Measurements from ENCODE around the gene HBEGF.
A peak's percentile ranks its signal among the peaks of the same experiment; 100 is the strongest.

HBEGF gene

DNA sequence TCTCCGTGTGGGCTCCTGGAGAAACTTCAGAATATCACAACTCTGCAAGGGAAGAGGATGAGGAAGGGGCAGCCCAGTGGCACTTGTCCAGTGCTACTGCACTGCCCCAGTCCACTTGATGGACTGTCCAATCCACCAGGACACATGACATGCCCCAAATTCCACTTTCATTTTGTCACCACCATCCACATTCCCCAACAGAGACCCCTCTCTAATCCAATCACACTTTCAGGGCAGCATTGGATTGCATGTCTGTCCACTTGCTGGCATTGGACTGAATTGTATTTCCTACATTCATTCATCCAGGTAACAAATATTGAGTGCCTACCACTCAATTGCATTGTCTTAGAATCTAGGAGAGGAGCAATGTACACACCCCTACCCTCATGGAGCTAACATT, 14.8 kb downstream of the HBEGF start:
- H3K27me3 ChIP-seq (ENCODE audit: control insufficient read depth, insufficient read depth, low read length): no peaks in the 10 kb centered on the region
- H3K36me3 ChIP-seq (ENCODE audit: control insufficient read depth, insufficient read depth, low read length): no peaks in the 10 kb centered on the region
- no peak overlapping the region for H3K27ac ChIP-seq (ENCODE audit: low read depth, low read length)
- H3K9me3 ChIP-seq (ENCODE audit: control insufficient read depth, insufficient read depth, low read depth, low read length): no peaks in the 10 kb centered on the region
- H3K4me3 ChIP-seq (ENCODE audit: low read depth, low read length): no peak overlapping the region
- H3K4me1 ChIP-seq (ENCODE audit: control insufficient read depth, insufficient read depth, low read length): peaks cover 9% of the 10 kb centered on the region; the same call in 1 of the 2 replicates
- no peak overlapping the region for H3K9ac ChIP-seq (ENCODE audit: low read length)

GRCh38 chr5:140329739-140330481, 16.5 kb downstream of the HBEGF start:
- Histone ChIP-seq H3K36me3 (ENCODE audit: control insufficient read depth, insufficient read depth, low read length) (no peaks in the 10 kb centered on the region), H3K4me1 (ENCODE audit: control insufficient read depth, insufficient read depth, low read length) (peaks cover 9% of the 10 kb centered on the region; the same call in 1 of the 2 replicates), H3K4me3 (ENCODE audit: low read depth, low read length) (no peak overlapping the region), H3K9ac (ENCODE audit: low read length) (no peak overlapping the region), H3K27ac (ENCODE audit: low read depth, low read length) (no peak overlapping the region), H3K9me3 (ENCODE audit: control insufficient read depth, insufficient read depth, low read depth, low read length) (no peaks in the 10 kb centered on the region), H3K27me3 (ENCODE audit: control insufficient read depth, insufficient read depth, low read length) (no peaks in the 10 kb centered on the region)

- no peak overlapping the region for H3K27ac ChIP-seq (ENCODE audit: low read depth, low read length)
- H3K4me1 ChIP-seq (ENCODE audit: control insufficient read depth, insufficient read depth, low read length): peaks cover 20% of the 10 kb centered on the region; the same call in 1 of the 2 replicates
- no peaks in the 10 kb centered on the region for H3K9me3 ChIP-seq (ENCODE audit: control insufficient read depth, insufficient read depth, low read depth, low read length)
- no peak overlapping the region for H3K9ac ChIP-seq (ENCODE audit: low read length)
- H3K27me3 ChIP-seq (ENCODE audit: control insufficient read depth, insufficient read depth, low read length): no peaks in the 10 kb centered on the region
- H3K4me3 ChIP-seq (ENCODE audit: low read depth, low read length): no peak overlapping the region
- no peaks in the 10 kb centered on the region for H3K36me3 ChIP-seq (ENCODE audit: control insufficient read depth, insufficient read depth, low read length)
Measured at GRCh38 chr5:140328036-140328764, 18.2 kb downstream of the HBEGF start.

GRCh38 chr5:140327589-140327988, 18.8 kb downstream of the HBEGF start:
- Histone ChIP-seq H3K27ac (ENCODE audit: low read depth, low read length) (no peak overlapping the region), H3K4me1 (ENCODE audit: control insufficient read depth, insufficient read depth, low read length) (peaks cover 24% of the 10 kb centered on the region; the same call in 1 of the 2 replicates), H3K9ac (ENCODE audit: low read length) (no peak overlapping the region), H3K4me3 (ENCODE audit: low read depth, low read length) (no peak overlapping the region), H3K27me3 (ENCODE audit: control insufficient read depth, insufficient read depth, low read length) (no peaks in the 10 kb centered on the region), H3K9me3 (ENCODE audit: control insufficient read depth, insufficient read depth, low read depth, low read length) (no peaks in the 10 kb centered on the region), H3K36me3 (ENCODE audit: control insufficient read depth, insufficient read depth, low read length) (no peaks in the 10 kb centered on the region)

DNA sequence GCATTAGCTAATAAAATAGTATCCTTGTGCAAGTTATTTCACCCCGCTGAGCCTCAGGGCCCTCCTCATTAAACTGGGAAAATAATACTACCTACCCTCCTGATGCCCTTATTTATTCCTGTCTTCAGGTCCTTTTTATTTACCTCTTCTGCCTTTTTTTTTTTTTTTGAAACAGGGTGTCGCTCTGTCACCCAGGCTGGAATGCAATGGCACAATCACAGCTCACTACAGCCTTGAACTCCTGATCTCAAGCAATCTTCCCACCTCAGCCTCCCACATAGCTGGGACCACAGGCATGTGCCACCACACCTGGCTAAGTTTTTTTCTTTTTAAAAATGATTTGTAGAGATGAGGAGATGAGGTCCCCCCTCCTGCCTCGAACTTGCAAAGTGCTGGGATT, 20.9 kb downstream of the HBEGF start:
- Histone ChIP-seq H3K4me3 (ENCODE audit: low read depth, low read length) (no peak overlapping the region), H3K27me3 (ENCODE audit: control insufficient read depth, insufficient read depth, low read length) (no peaks in the 10 kb centered on the region), H3K36me3 (ENCODE audit: control insufficient read depth, insufficient read depth, low read length) (no peaks in the 10 kb centered on the region), H3K27ac (ENCODE audit: low read depth, low read length) (no peak overlapping the region), H3K9ac (ENCODE audit: low read length) (no peak overlapping the region), H3K9me3 (ENCODE audit: control insufficient read depth, insufficient read depth, low read depth, low read length) (no peaks in the 10 kb centered on the region), H3K4me1 (ENCODE audit: control insufficient read depth, insufficient read depth, low read length) (peaks cover 24% of the 10 kb centered on the region; the same call in 1 of the 2 replicates)

DNA sequence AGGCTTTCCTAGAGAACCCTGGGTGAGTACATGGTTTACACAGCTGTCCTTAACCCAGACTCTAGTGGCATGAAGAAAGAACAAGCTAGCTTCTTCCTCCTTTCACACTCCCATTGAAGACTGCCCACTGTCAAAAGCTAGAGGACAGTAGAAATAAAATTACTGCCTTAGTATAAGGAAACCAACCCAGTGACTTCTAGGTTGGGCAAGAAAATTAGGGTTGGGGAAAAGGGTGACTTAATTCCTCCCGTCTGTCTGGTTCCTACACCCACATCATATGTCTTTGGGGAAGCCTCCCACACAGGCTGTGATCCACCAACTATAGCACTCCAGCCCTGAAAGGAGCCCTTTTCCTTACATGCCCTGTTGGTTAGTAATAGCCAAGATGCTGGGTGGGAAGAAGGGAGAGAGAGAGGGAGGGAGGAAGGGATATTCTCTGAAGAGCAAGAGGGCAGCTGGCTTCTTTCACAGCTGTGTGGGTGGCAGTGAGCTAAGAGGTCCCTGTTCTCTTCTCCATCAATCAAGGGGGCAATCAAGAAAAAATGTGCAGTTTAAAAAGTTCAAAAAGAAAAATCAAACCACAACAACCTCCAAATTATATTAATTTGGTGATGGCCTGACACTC, 21.7 kb downstream of the HBEGF start:
- Histone ChIP-seq H3K27ac (ENCODE audit: low read depth, low read length) (no peak overlapping the region), H3K4me1 (ENCODE audit: control insufficient read depth, insufficient read depth, low read length) (peaks cover 24% of the 10 kb centered on the region; the same call in 1 of the 2 replicates)

GRCh38 chr5:140324041-140324600, 22.3 kb downstream of the HBEGF start:
- no peak overlapping the region for H3K9ac ChIP-seq (ENCODE audit: low read length)
- no peak overlapping the region for H3K4me3 ChIP-seq (ENCODE audit: low read depth, low read length)
- H3K27me3 ChIP-seq (ENCODE audit: control insufficient read depth, insufficient read depth, low read length): no peaks in the 10 kb centered on the region
- no peaks in the 10 kb centered on the region for H3K9me3 ChIP-seq (ENCODE audit: control insufficient read depth, insufficient read depth, low read depth, low read length)
- no peaks in the 10 kb centered on the region for H3K36me3 ChIP-seq (ENCODE audit: control insufficient read depth, insufficient read depth, low read length)
- no peak overlapping the region for H3K27ac ChIP-seq (ENCODE audit: low read depth, low read length)
- peaks cover 24% of the 10 kb centered on the region; the same call in 1 of the 2 replicates for H3K4me1 ChIP-seq (ENCODE audit: control insufficient read depth, insufficient read depth, low read length)

More for the DNA sequence above, 21.7 kb downstream of the HBEGF start:
- H3K9ac ChIP-seq (ENCODE audit: low read length): no peak overlapping the region
- no peaks in the 10 kb centered on the region for H3K36me3 ChIP-seq (ENCODE audit: control insufficient read depth, insufficient read depth, low read length)
- H3K4me3 ChIP-seq (ENCODE audit: low read depth, low read length): no peak overlapping the region
- no peaks in the 10 kb centered on the region for H3K9me3 ChIP-seq (ENCODE audit: control insufficient read depth, insufficient read depth, low read depth, low read length)
- no peaks in the 10 kb centered on the region for H3K27me3 ChIP-seq (ENCODE audit: control insufficient read depth, insufficient read depth, low read length)

DNA sequence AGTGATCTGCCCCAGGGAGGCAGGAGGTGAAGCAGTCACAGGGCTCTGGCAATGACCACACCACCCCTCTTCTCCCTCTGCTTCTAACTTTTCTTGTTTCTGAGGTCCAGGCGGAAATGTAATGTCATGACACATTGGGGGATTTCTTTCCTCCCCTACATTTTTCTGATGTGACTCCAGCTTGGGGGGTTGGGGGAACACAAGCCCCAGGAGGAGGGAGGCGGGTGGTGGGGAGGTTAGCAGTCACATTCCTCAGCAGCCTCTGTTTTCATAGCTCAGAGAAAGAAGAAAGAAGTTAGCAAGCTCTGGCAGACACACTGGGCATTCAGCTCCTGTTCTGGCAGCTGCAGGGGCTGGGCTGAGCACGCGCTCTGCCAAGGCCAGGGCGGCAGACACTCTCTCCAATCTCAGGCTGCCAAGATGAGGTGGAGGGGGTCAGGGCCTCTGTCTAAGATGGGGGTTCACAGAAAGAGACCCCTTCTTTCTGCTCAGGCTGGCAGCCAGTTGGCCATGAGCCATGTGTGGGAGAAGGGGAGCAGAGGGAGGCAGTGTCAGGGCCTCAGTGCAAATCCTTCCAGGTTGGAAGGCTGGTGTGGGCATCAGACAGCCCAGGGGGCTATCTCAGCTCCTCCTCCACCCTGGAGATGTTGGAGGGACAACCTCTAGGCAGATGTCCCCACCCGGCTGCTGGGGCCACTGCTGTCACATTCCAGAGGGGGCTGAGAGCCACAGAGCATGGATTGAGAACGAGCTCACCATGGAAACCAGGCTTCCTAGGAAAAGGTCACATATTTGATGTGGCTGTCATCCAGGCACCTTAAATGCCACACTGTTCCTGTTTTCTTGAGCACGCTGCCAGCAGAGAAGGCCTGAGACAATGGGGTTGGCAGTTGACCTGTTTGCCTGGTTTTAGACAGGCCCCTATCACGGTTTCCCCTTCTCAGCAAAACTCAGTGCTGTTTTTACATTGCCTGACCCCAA, 23.4 kb downstream of the HBEGF start:
- Histone ChIP-seq H3K9ac (ENCODE audit: low read length) (peak overlapping the region; percentile 16), H3K9me3 (ENCODE audit: control insufficient read depth, insufficient read depth, low read depth, low read length) (no peaks in the 10 kb centered on the region), H3K36me3 (ENCODE audit: control insufficient read depth, insufficient read depth, low read length) (no peaks in the 10 kb centered on the region), H3K4me3 (ENCODE audit: low read depth, low read length) (no peak overlapping the region), H3K27me3 (ENCODE audit: control insufficient read depth, insufficient read depth, low read length) (no peaks in the 10 kb centered on the region), H3K27ac (ENCODE audit: low read depth, low read length) (no peak overlapping the region; the same call in 1 of the 2 replicates), H3K4me1 (ENCODE audit: control insufficient read depth, insufficient read depth, low read length) (peaks cover 21% of the 10 kb centered on the region; the same call in 1 of the 2 replicates)

DNA sequence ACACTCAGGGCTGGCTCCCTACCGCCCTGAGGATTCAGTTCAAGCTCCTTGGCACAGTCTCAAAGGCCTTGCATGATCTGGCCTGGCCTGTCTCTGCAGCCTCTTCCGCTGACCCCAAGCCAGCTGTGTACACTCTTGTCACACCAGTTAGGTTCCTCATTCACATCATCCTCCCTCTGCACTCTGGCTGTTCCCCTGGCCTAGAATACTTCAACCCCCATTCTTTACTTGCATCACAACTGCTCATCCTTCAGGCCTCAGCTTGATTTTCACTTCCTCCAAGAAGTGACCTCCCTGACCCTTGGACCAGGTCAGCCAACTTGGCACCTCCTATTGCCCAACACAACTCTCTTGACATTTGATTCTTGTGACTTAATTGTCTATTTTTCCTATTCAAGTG, 24.6 kb downstream of the HBEGF start:
- Histone ChIP-seq H3K27ac (ENCODE audit: low read depth, low read length) (no peak overlapping the region), H3K4me1 (ENCODE audit: control insufficient read depth, insufficient read depth, low read length) (peaks cover 15% of the 10 kb centered on the region; the same call in 1 of the 2 replicates), H3K4me3 (ENCODE audit: low read depth, low read length) (no peak overlapping the region), H3K27me3 (ENCODE audit: control insufficient read depth, insufficient read depth, low read length) (no peaks in the 10 kb centered on the region), H3K36me3 (ENCODE audit: control insufficient read depth, insufficient read depth, low read length) (no peaks in the 10 kb centered on the region), H3K9me3 (ENCODE audit: control insufficient read depth, insufficient read depth, low read depth, low read length) (no peaks in the 10 kb centered on the region), H3K9ac (ENCODE audit: low read length) (no peak overlapping the region)

GRCh38 chr5:140319833-140320232, 26.6 kb downstream of the HBEGF start:
- no peak overlapping the region for H3K27ac ChIP-seq (ENCODE audit: low read depth, low read length)
- H3K27me3 ChIP-seq (ENCODE audit: control insufficient read depth, insufficient read depth, low read length): no peaks in the 10 kb centered on the region
- H3K36me3 ChIP-seq (ENCODE audit: control insufficient read depth, insufficient read depth, low read length): no peaks in the 10 kb centered on the region
- H3K9me3 ChIP-seq (ENCODE audit: control insufficient read depth, insufficient read depth, low read depth, low read length): no peaks in the 10 kb centered on the region
- peaks cover 15% of the 10 kb centered on the region; the same call in 1 of the 2 replicates for H3K4me1 ChIP-seq (ENCODE audit: control insufficient read depth, insufficient read depth, low read length)
- H3K4me3 ChIP-seq (ENCODE audit: low read depth, low read length): no peak overlapping the region
- no peak overlapping the region for H3K9ac ChIP-seq (ENCODE audit: low read length)
